NT2/D1 (cell line): ENCODE measurements around the gene CD58.

ENCODE experiments used
- SUZ12 ChIP-seq: IDR thresholded peaks from 2 replicates; pipeline ENCODE4 v1.6.1; 2011; ENCODE audit not compliant: insufficient read length, insufficient read depth; ENCODE audit errors: extremely low read depth
- YY1 ChIP-seq: IDR thresholded peaks from 2 replicates; pipeline ENCODE4 v1.6.1; 2011; ENCODE audit not compliant: insufficient read length, insufficient read depth

DNA sequence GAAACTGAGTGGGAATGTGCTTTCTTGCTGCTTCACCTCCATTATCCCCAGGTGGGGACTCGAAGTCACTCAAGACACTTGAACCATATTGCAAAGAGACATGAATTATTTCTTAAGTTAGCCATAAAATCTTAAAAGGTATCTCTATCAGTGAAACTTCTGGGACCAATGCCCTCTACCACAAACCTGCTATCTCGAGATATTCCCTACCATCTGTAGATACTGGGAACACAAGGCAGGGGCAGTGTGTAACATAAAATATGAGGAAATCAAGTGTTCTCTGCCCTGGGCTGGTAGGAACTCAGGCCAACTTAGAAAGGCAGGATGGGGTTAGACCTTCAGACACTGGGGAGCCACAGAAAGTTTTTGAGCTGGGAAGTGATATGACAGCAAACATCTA lies 1.3 kb upstream of the CD58 start:
- TF ChIP-seq SUZ12 (no peak), YY1 (no peak)
